KOPT-K1 (cell line): ENCODE results near the gene TSKU.

Experiments used
- H3K27ac ChIP-seq: fragments of 200-600 bp; sonication (generic); 2 replicates; pipeline ENCODE4 v1.5.1; 2016; ENCODE audit warnings: antibody characterized with exemption, mild to moderate bottlenecking, low read depth, low read length; ENCODE audit not compliant: poor library complexity, severe bottlenecking
- H3K36me3 ChIP-seq: fragments of 200-600 bp; sonication (generic); 2 replicates; pipeline ENCODE4 v1.5.1; 2017; ENCODE audit warnings: antibody characterized with exemption, mild to moderate bottlenecking, low read length, moderate library complexity; ENCODE audit not compliant: insufficient read depth
- H3K9me3 ChIP-seq: fragments of 200-600 bp; sonication (generic); 2 replicates; pipeline ENCODE4 v1.5.1; 2017; ENCODE audit warnings: antibody characterized with exemption, low read length, mild to moderate bottlenecking; ENCODE audit not compliant: insufficient read depth, poor library complexity, severe bottlenecking

Gene TSKU

DNA sequence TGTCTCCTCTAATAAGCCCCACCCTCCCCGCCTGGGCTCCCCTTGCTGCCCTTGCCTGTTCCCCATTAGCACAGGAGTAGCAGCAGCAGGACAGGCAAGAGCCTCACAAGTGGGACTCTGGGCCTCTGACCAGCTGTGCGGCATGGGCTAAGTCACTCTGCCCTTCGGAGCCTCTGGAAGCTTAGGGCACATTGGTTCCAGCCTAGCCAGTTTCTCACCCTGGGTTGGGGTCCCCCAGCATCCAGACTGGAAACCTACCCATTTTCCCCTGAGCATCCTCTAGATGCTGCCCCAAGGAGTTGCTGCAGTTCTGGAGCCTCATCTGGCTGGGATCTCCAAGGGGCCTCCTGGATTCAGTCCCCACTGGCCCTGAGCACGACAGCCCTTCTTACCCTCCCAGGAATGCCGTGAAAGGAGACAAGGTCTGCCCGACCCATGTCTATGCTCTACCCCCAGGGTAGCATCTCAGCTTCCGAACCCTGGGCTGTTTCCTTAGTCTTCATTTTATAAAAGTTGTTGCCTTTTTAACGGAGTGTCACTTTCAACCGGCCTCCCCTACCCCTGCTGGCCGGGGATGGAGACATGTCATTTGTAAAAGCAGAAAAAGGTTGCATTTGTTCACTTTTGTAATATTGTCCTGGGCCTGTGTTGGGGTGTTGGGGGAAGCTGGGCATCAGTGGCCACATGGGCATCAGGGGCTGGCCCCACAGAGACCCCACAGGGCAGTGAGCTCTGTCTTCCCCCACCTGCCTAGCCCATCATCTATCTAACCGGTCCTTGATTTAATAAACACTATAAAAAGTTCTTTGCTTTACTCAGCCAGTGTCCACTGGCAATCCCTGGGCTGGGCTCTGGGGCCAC, 14.4 kb downstream of the TSKU start:
- peaks cover 6% of the 10 kb centered on the region for H3K9me3 ChIP-seq
- no peaks in the 10 kb centered on the region for H3K36me3 ChIP-seq
- no peak overlapping the region for H3K27ac ChIP-seq

DNA sequence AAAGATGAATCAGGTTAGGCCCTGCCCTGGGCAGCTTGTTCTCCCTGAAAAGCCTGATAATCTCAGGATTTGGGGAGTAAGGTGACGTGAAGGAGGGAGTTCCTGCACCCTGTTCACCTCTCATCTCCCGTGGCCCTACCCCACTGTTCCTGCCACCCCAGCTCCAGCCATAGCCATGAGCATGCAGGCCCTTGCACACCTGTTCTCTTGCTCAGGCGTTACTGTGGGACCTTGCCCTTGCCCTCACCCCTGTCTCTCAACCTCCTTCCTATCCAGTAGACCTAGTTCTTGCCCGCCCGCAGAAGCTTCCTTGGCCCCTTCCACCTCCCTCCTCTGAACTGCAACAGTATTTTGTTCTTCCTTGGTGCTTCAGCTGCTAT, 15.0 kb downstream of the TSKU start:
- no peaks in the 10 kb centered on the region for H3K36me3 ChIP-seq
- no peaks in the 10 kb centered on the region for H3K9me3 ChIP-seq
- no peak overlapping the region for H3K27ac ChIP-seq

DNA sequence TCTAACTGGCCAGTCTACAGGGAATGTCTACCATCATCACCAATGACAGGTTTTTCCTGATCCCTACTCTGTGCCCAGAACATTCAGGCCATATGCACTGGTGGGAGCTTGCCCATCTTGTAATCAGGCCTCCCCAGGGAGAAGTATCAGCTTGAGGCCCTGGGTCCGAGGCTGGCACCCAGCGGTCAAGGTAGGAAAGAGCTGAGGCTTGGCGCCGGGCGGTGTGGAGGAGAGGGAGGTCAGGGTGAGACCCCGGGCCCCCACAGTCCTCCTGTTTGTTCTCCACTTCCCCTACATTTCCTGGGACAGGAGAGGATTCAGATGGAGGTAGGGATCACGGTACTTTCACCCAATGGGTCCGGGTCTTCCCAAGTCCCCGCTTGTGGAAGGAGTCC, 15.5 kb downstream of the TSKU start:
- Histone ChIP-seq H3K9me3 (no peaks in the 10 kb centered on the region), H3K27ac (no peak overlapping the region), H3K36me3 (no peaks in the 10 kb centered on the region)

DNA sequence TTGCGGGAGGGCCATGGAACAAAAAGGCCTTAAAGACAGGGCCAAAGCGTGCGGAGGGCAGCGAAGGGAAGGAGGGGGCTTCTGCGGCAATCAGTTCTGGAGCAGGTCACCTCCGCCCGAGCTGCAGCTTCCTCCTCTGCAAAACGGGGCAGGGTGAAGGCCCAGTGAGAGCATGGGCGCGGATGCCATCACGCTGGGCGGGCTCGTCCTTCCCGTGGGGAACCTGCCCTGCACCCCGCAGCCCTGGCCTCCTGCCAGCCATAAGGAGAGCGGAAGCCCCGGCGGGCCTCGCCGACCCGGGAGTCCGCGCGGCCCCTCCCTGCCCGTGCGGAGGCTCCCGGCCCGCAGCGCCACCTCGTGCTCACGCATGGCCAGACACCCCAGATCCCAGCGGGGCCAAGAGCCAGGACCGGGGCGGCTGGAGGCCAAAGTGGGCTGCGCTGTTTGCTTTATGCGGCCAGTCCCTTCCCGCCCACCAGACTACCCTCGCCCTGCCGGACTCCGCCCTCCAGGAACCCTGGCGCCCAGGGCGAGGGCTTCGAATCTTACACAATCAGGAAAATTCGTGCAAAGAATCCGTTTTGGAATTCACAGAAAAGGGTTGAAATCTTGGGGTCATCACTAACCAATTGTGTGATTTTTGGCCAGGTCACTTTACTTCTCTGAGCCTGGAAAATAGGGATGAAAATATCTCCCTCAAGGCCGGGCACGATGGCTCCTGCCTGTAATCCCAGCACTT, 16.1 kb downstream of the TSKU start:
- Histone ChIP-seq H3K36me3 (no peaks in the 10 kb centered on the region), H3K9me3 (no peaks in the 10 kb centered on the region), H3K27ac (no peak overlapping the region)

DNA sequence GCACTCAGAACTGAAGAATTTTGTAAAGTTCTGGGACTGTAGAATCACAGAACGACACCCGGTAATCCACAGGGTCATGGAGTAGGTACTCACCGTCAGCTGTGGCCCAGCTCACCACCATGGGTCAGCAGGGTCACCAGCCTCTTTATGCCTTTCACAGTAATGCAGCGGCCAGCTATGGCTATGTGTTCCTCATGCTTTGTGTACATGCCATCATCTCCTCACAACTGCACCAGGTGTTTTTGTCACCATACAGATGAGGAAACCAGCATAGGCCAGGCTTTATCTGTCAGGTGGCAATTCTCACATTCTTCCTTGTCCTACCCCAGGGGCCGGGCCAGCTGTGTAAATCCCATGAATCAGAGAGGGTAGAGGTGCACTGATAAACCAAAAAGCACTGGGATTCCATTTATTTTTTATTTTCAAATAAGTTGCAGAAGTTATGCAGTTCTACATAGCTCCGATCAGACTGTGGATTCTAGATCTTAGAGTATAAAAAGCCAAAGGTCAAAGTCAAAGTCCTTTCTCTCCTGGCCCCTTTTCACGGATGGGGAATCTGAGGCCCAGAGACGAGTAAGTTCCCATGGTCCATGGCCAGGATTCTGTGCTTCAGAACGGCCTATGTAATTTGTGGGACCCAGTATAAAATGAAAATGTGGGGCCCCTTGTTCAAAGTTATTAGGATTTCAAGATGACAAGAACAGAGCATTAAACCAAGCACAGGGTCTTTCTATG, 17.5 kb downstream of the TSKU start:
- no peaks in the 10 kb centered on the region for H3K9me3 ChIP-seq
- H3K27ac ChIP-seq: no peak overlapping the region
- no peaks in the 10 kb centered on the region for H3K36me3 ChIP-seq

DNA sequence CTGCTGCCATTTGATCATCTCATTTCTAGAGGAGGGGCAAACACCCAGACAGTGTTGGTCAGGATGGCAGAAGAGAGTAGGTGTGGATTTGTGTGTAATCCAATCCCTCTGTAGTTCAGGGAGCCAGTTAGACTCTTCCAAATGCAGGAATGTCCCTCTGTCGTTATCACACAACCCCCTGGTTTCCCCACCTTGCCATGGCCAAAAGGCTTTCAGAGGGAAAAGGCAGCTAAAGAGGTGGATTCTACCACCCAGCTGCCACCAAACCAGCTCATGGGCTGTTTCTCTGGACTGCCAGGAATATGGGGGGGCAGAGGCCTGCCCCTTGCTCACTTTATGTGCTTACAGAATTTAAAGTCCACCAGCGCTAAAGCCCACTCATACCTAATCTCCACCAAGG, 18.1 kb downstream of the TSKU start:
- H3K27ac ChIP-seq: no peak overlapping the region
- no peaks in the 10 kb centered on the region for H3K9me3 ChIP-seq
- no peaks in the 10 kb centered on the region for H3K36me3 ChIP-seq

DNA sequence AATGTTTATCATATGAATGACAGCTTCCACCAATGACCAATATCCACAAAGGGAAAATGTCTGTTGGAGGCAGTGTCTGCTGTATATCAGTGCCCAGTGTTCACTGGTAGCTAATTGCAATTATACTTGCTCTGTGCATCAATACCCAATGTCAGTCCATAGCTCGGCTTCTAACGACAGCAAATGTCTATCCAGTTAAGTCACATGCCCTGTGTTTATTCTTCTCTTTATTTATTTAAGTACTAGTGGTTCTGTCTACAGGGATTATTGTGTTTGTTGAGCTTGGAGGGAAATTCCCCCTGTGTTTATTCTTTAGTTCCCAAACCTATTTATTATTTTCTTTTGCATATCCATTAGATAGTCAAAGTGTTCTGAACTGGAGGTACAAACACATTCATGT, 18.6 kb downstream of the TSKU start:
- Histone ChIP-seq H3K36me3 (no peaks in the 10 kb centered on the region), H3K9me3 (no peaks in the 10 kb centered on the region), H3K27ac (no peak overlapping the region)

DNA sequence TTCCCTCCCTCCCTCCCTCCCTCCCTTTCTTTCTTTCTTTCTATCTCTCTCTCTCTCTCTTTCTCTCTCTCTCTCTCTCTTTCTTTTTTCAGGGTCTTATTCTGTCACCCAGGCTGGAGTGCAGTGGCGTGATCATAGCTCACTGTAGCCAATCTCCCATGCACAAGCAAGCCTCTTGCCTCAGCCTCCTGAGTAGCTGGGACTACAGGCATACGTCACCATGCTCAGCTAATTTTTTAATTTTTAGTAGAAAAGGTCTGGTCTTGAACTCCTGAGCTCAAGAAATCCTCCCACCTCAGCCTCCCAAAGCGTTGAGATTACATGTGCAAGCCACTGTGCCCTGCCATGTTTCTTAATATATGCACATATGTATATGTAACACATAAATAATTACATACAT, 19.0 kb downstream of the TSKU start:
- Histone ChIP-seq H3K27ac (no peak overlapping the region), H3K9me3 (no peaks in the 10 kb centered on the region), H3K36me3 (no peaks in the 10 kb centered on the region)

DNA sequence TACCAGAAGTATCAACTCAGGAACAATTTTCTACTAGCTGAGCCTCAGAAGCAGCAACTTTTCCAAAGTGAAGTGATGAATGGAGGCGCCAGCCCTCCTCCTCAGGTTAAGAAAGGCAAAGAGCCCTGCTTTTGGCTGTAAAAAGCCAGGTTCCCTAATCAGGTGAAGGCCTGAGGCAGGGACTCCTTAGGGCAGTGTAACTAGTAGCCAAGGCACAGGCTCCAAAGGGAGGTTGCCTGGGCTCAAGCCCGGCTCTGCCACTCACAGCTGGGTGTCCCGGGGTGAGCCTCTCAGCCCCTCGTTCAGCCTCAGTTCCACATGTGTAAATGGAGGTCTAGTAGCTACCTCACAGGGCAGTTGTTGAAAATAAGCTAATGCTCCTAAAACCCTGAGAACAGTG, 19.5 kb downstream of the TSKU start:
- Histone ChIP-seq H3K9me3 (no peaks in the 10 kb centered on the region), H3K27ac (no peak overlapping the region), H3K36me3 (no peaks in the 10 kb centered on the region)

DNA sequence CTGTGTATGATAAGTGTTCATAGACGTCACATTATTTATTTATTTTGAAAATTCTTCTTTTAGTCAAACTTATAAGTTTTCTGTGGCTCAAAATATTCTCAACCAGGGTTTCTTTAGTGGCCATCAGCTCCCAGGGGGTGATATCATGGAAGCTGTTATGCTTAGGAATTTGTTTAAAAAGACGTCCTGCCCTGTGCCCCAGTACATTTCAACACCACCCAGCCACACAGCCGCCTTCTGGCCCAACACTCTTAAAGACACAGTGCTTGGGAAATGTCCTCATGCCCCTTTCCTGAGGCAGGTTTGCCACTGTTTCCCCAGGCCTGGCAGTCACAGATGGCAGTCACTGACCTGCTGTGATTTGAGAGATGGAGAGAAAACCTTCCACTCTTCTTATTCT, 19.9 kb downstream of the TSKU start:
- no peaks in the 10 kb centered on the region for H3K36me3 ChIP-seq
- no peak overlapping the region for H3K27ac ChIP-seq
- no peaks in the 10 kb centered on the region for H3K9me3 ChIP-seq

DNA sequence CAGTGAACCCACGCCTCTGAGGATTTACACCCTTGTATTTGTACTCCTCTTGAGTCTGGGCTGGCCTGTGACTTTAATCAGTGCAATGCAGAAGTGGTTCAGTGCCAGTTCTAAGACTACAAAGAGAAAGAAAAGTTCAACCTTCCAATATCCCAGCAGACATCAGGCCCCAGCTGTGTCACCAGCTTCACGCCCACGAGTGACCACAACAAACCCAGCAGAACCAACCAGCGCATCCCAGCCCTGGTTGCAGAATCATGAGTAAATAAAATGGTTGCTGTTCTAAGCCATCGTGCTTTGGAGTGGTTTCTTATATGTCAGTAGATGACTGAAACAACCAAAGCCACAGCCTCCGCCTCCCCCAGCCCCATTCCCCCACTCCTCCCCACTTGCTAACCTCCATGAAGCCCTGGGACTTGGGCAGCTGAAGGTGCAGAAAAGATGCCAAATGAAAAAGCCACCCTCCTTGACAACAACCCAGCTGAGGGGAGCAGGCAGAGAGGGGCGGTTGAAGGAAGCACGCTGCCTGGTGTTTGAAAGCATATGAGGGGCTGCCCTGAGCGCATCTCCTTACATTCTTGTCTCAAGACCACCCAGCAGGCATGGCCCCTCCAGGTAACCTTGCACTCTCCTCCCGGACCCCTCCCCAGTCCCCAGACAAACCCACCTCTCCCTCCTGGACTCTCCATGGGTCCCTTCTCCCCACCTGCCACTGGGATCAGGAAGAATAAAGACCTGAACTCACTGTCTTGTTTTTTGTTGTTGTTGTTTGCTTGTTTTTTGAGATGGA, 20.9 kb downstream of the TSKU start:
- Histone ChIP-seq H3K36me3 (no peaks in the 10 kb centered on the region), H3K27ac (no peak overlapping the region), H3K9me3 (no peaks in the 10 kb centered on the region)

DNA sequence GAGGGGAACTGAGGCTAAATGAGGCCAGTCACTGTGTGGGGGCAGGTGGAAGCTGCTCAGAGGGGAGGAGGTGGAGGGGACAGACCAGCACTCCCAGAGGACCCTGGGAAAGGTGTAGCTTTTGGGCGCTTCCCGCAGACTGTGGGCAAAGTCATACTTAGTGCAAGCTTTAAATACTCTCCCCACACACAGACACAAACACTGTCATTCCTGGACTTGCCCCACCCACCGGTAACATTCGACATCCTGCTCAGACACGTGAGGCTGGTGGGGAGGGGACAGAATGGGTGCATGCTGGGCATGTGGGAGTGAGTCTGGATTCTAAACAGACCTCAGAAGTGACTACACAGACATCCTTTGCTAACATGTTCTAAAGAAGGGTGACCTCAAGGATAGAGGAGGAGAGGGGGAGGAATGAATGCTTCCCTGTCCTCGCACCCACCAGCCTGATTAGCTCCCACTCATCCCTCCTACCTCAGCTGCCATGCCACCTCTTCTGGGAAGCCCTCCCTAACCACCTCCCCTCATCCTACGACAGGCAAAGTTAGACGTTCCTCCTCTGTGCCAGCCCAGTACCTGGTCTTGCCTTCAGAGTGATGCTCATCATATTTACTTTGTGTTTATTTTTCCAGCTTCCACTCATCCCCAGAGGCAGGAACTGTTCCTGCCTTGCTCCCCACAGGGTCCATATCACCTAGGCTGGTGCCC, 22.2 kb downstream of the TSKU start:
- Histone ChIP-seq H3K9me3 (no peaks in the 10 kb centered on the region), H3K27ac (no peak overlapping the region), H3K36me3 (no peaks in the 10 kb centered on the region)

DNA sequence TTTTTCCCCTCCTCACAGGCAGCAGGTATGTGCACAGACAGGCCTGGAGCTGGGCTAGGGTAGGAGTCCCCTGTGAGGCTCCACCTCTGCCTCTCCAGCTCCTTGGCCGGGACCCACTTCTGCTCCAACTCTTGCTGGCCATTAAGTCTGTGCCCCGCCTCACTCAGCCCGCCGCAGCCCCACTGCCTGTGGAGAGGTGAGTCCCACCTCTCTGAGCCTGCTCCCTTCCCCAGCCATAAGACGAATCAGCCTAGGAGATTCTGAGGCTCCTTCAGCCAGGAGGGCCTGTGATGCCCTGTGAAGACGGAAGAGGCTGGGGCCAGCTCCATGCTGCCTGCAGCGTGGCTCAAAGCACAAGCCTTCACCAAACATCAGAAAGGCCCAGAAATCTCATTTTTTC, 23.0 kb downstream of the TSKU start:
- no peaks in the 10 kb centered on the region for H3K36me3 ChIP-seq
- no peak overlapping the region for H3K27ac ChIP-seq
- H3K9me3 ChIP-seq: no peaks in the 10 kb centered on the region

DNA sequence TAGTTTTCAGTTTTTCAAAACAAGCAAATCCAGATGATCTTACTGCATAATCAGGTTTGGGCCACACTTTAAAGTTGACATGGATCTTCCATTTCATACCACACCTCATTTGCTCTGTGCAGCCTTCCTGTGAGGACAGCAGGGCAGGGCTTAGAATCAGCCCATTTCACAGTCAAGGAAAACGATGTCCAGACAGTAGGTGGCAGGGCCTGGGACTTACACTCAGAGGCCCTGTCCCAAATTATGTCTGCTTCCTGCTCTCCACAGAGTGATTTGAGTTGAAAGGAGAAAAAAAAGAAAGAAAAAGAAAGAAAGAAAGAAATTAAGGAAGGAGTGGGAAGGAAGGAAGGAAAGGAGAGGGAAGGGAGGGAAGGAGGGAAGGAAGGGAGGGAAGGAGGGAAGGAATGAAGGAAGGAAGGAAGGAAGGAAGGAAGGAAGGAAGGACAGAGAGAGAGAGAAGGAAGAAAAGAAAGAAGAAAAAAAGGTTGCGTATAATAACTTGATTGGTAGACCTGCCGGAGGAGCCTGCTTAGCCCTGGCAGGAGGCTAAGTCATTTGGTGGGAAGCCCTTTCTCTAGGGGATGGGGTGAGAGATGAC, 23.6 kb downstream of the TSKU start:
- H3K36me3 ChIP-seq: no peaks in the 10 kb centered on the region
- no peak overlapping the region for H3K27ac ChIP-seq
- no peaks in the 10 kb centered on the region for H3K9me3 ChIP-seq
